CD4-positive, alpha-beta T cell treated with Interleukin-15 for 1 hour (primary cell): Measurements from ENCODE around the gene PRIM2.
"Not testable (repeated sequence)": the region's sequence is repeated elsewhere in the genome, so short reads cannot be mapped to it uniquely, and the experiment has no call there.

Experiments
- DNase-seq: peaks from one replicate; pipeline ENCODE4 v3.0.0-alpha.2; 2020

PRIM2 gene

DNA sequence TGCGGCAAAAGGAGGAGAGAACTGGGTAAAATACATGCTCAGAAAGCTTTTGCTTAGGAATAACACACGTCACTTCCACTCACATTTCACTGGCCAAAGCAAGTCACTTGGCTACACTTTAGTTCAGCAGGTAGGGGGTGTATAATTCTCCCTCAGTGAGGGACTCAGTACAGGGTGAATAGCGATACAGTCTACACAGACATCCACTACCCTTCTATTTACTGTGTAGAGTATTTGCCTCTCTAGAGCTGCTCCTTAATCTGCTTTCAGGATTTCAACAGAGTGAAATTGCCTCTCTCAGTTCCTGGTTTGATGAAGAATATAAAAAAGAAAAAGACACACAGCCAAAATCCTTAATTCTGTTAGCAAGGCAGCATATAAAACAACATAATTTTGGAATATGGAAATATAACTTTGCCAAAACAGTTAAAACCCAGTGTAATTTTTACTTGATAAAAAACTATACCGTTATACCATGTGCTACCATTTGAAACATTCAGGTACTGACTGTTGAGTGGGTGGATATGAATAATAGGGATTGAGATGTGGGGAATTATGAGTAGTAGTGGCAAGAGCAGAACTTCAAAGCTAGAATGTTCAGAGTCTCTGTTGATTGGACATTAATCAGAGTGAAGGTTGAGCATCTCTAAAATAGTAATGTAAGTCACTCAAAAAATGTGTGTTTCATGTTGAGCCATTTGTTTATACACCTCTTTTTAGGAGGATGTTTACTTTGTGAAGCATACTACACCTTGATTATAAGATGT lies 51.7 kb downstream of the PRIM2 start:
- not testable (repeated sequence) for DNase-seq

DNA sequence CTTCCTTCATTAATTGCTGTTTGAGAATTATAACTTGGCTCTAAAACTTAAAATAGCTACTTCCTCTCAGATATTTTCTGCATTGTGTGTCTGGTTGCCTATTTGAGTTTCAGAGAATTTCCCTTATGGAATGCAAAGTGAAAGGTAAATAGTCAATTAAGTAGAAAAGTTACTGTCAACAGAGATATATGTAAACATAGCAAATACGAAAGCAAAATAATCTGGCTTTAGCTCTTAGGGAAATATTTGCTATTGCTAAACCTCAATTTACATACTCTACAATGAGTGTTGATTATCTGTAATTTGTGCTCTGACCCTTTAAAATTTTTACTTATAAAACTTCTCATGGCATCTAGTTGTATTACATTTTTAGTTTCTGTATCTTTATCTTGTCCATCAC lies 54.3 kb downstream of the PRIM2 start:
- not testable (repeated sequence) for DNase-seq

DNA sequence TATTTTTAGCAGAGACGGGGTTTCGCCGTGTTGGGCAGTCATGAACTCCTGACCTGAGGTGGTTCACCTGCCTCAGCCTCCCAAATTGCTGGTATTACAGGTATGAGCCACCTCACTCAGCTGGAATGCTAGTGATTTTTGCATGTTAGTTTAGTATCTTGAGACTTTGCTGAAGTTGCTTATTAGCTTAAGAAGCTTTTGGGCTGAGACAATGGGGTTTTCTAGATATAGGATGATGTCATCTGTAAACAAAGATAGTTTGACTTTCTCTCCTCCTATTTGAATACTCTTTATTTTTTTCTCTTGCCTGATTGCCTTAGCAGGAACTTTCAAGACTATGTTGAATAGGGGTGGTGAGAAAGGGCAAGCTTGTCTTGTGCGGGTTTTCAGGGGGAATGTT lies 57.3 kb downstream of the PRIM2 start:
- DNase-seq = not testable (repeated sequence)

DNA sequence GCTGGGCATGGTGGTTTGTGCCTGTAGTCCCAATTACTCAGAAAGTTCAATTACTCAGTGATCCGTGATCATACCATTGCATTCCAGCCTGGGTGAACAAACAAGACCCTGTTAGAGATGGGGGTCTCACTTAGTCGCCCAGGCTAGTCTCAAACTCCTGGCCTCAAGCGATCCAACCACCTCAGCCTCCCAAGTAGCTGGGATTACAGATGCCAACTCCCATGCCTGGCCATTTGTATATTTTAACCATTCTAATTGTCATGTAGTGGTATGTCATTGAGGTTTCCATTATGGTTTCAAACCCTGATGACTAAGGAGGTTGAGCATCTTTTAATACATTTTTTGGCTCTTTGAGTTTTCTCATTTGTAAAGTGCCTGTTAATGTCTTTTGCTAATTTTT lies 58.7 kb downstream of the PRIM2 start:
- DNase-seq = not testable (repeated sequence)

DNA sequence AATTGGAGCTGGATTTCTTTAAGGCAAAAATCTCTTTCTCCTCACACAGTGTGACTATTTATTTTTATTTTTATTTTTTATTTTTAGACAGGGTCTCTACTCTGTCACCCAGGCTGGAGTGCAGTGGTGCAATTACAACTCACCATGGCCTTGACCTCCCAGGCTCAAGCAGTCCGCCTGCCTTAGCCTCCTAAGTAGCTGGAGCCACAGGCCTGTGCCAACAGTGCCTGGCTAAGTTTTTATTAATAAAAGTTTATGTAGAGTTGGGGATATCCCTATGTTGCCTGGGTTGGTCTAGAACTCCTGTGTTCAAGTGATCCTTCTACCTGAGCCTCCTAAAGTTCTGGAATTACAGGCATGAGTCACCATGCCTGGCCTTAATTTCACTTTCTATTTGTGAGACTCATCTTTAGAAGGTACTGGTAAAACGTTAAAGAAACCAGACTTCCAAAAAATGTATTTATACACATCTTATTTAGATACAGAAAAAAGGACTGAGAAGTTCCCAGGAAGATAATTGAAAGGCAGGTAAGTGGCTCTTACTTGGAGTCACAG lies 71.7 kb downstream of the PRIM2 start:
- not testable (repeated sequence) for DNase-seq

DNA sequence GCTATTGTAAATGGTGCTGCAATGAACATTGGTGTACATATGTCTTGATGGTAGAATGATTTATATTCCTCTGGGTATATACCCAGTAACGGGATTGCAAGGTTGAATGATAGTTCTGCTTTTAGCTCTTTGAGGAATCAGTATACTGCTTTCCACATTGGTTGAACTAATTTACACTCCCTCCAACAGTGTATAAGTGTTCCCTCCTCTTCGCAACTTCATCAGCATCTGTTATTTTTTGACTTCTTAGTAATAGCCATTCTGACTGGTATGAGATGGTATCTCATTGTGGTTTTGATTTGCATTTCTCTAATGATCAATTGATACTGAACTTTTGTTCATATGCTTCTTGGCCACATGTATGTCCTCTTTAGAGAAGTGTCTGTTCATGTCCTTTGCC lies 73.4 kb downstream of the PRIM2 start:
- DNase-seq = not testable (repeated sequence)

DNA sequence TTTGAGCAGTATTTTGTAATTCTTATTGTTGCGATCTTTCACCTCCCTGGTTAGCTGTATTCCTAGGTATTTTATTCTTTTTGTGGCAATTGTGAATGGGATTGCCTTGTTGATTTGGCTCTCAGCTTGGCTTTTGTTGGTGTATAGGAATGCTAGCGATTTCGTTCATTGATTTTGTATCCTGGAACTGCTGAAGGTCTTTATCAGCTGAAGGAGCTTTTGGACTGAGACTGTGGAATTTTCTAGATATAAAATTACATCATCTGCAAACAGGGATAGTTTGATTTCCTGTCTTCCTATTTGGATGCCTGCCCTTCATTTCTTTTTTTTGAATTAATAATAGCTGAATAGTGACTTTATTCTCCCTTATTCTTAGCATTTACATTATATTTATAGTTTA lies 74.6 kb downstream of the PRIM2 start:
- DNase-seq = not testable (repeated sequence)

DNA sequence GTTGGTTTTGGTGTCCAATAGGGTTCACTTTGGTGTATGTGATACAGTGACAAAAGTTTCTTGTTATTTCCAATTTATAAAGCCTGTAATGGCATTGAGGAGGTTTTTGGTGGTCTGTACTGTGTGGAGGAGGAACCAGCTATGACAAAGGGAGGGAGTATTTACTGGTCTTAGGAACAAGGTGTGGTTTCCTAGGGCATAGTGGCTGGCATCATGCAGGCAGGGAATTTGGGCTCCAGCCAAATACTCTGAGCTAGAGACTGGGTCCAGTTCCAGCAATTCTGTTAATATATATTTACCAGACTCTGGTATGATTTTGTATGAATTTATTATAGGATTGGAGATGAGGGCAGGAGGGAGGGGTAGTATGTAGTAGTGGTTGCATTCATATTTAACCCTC lies 101.9 kb downstream of the PRIM2 start:
- not testable (repeated sequence) for DNase-seq

DNA sequence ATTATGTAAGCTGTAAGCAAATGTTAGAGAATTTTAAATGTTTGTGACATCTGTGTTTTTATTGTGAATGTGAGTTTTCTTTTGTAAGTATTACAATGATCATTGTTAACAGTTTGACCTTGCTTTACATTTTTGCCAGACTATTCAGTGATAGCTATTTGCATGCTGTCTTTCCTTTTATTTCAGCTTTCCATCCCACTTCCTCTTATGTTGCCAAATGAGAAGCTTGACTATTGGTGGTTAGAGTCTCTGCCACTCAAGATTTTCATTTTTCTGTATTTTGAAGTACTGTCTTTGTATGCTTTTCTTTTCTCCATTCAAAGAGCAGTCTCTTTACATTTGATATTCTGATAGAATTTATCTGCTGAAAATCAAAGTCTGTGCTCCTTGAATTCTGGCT lies 104.1 kb downstream of the PRIM2 start:
- DNase-seq = no peak

DNA sequence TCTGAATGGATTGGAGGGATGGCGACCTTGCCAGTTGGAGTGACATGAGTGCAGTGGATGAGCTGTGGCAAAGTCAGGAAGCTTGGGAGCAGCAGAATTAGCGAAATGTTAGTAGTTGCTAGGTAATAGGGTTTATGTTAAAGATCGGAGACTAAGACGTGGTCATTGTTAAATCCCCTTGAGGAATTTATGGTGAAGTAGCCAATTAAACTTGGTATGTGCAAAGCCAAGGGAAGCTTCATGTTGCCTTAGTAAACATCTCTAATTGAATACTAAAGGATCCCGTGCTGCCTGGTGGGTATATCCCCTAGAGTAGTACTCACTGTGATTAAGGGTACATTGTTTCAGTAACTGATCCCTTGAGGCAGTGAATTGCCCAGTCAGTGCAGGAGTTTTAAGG lies 106.0 kb downstream of the PRIM2 start:
- no peak for DNase-seq

DNA sequence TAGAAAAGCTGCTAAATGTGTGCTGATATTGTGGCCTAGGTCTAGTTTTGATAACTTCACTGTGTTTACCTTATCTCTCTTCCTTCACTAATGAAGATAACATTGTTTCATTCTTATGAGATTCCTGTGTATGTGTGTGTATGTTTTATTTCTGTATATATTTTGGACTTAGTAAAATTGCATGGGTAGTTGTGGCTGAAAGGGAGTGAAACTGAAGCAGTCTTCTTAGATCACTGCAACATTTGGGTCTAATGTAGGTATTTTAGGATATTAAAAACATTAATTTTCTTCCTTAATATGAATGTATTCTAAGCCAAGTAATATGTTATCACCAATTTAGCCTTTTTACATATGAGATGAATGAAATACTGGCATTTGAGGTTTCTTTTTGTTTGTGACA lies 114.3 kb downstream of the PRIM2 start:
- DNase-seq = not testable (repeated sequence)

DNA sequence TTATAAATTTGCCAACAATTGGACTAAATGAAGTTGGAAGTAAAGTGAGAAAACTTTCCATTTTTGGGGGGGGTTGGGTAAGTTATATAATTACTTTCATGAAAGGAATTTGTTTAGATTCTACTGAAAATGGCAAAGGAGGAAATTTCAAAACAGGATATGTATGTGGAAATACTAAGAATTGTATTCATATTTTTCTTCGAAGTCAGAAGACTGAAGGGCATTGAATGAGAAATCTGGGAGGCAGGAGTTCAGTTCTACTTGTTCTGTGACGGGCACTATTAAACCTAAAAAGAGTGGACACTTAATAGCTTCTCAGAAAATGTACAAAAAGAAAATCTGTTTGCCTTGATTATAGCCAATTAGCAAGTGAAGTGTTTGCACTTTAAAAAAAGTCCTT lies 114.7 kb downstream of the PRIM2 start:
- no peak for DNase-seq

DNA sequence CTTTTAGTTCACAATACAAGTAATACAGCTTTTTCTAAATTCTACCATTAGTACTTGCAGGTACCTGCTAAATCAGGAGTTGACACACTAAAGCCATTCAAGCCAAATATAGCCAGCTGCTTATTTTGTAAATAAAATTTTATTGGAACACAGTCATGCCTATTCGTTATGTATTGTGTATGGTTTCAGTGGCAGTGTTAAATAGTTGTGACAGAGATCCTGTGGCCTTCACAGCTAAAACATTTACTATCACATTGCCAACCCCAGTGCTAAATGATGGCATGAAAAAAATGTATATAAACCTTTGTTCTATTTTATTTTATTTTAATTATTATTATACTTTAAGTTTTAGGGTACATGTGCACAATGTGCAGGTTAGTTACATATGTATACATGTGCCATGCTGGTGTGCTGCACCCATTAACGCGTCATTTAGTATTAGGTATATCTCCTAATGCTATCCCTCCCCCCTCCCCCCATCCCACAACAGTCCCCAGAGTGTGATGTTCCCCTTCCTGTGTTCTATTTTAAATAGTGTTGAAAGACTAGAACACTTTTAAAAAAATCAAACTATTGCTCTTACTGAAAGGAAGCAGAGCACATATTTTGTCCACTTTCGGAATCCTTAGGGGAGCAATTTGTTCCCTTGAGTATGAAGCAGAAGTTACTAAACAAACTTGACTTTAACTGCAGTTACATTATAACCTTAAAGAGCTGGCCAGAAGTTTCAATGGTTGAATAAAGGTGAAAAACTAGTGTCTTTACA lies 115.7 kb downstream of the PRIM2 start:
- no peak for DNase-seq

DNA sequence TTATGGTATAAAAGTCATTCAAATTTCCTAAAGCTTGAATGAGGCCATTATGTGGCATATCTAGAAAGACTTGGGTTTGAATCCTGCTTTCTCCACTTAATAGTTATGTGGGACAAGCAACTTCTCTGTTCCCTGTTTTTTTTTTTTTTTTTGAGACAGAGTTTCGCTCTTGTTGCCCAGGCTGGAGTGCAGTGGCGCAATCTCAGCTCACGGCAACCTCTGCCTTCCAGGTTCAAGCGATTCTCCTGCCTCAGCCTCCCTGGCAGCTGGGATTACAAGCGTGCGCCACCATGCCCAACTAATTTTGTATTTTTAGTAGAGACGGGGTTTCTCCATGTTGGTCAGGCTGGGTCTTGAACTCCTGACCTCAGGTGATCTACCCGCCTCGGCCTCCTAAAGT lies 116.4 kb downstream of the PRIM2 start:
- not testable (repeated sequence) for DNase-seq

DNA sequence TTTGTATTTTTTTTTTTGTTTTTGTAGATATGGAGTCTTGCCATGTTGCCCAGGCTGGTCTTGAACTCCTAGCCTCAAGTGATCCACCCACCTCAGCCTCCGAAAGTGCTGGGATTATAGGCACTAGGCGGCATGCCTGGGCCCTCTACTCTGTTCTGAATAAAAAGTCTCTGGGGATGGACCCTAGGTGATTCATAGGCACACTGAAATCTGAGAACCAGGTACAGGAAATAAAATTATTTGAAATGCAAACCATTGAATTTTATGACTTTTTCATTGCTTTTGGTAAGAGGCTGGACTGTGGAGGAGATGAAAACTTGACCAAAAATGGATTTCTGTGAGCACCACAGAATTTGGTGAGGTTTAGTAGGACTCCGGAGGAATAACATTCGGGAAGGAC lies 117.5 kb downstream of the PRIM2 start:
- no peak for DNase-seq

DNA sequence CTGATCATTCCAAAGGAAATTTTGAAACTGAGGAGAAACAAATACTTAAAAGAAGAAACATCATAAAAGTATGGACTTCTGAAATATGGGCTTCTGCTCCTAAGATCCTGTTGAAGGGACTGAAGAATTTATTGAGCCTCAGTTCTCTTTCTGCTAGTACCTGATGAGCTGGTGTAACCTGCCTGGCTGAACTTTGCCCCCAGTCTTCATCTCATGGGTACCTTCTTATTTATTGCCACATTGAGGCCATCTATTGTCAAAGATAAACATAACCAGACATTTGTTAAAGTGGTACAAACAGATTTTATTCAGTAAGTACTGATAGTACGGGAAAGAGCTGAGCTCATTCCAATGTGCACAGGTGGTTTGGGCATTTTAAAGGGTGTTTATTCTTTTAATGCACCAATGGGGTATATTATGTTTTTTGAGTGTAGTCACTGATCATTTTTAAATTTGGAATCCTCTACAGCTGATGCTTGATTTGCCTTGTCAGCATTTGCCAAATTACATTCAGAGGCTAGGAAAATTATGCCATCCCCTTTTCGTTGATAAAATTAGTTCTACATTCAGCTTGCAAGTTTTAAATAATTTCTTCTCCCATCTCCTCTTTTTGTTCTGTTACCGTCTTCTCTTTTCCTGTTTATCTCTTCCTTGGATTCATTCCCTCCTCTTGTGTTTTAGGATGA lies 118.2 kb downstream of the PRIM2 start:
- no peak for DNase-seq

DNA sequence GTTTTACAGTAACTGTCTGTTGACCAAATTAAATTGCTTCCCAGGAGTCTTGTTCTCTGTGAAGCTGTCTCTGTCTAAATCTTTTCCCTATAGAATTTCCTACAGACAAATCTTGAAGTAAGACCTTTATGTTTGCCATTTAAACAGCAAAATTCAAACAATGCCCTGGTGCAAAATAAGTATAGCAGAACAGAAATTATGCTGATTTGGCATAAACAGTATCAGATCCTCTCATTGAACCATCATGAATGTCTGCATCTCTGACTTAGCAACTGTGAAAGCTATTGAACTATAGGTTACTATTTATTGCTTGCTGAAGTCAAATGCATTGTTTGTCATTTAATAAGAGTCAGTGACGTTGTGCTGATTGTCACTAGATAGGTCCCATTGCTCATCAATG lies 123.3 kb downstream of the PRIM2 start:
- not testable (repeated sequence) for DNase-seq

DNA sequence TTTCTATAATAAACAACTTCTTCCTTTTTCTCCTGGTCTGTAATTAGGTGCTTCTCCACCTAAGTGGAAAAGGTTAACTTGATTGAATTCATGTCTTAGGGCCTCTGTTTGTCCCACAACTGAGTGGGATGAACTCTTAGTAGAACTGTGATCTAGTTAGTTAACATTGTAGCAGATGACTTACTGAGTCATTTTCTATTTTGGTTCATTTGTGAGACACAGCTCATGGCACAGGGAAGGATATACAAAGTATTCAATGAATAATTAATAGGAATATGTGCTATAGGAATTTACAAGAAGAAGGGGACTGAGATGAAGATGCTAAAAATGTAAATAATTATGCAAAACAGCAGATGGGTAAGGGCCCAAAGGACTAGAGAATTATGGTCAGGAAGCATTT lies 124.7 kb downstream of the PRIM2 start:
- not testable (repeated sequence) for DNase-seq

DNA sequence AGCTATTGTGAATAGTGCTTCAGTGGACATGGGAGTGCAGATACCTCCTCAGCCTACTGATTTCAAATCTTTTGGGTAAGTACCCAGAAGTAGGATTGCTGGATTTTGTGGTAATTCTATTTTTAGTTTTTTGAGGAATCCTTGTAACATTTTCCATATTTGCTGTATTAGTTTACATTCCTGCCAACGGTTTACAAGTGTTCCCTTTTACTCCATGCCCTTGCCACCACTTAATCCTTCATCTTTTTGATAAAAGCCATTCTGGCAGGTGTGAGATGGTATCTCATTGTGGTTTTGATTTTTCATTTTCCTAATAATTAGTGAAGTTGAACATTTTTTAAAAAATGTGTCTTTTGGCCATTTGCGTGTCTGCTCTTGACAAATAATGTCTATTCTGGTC lies 125.8 kb downstream of the PRIM2 start:
- not testable (repeated sequence) for DNase-seq

DNA sequence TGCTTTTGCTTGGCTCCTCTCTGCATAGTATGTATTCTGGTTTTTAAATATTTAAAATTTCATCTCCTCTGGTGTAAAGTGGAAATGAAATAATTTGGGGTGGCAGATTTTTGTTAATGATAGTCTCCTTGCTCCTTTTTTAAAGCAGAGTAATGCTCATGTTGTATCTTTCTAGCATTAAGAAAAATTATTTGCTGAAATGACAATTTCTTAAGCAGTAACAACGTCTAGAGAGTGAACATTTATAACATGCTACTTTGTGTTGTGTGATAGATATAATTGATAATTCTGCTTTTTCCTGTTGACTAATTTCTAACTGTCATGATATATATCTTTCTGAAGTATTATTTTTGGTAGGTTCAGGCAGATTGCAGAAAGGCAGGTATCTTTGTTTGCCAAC lies 127.4 kb downstream of the PRIM2 start:
- DNase-seq = not testable (repeated sequence)

DNA sequence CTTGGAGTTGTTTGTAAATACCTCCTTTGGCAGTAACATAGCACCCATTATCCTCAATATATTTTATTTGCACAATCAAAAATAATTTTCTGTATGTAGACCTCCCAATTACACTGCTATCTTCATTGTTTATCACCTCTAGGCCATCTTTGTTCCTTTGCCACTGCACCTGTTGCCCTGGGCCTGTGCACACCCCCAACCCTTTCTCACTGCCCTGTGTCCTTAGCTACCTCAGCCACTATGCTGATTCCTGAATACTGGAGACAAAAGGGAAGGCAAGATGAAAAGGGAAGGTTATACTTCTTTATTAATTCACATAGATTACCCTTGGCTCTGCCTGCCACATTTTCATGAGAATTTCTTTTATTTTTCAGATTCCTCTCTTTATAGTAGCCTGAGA lies 127.9 kb downstream of the PRIM2 start:
- DNase-seq = not testable (repeated sequence)

DNA sequence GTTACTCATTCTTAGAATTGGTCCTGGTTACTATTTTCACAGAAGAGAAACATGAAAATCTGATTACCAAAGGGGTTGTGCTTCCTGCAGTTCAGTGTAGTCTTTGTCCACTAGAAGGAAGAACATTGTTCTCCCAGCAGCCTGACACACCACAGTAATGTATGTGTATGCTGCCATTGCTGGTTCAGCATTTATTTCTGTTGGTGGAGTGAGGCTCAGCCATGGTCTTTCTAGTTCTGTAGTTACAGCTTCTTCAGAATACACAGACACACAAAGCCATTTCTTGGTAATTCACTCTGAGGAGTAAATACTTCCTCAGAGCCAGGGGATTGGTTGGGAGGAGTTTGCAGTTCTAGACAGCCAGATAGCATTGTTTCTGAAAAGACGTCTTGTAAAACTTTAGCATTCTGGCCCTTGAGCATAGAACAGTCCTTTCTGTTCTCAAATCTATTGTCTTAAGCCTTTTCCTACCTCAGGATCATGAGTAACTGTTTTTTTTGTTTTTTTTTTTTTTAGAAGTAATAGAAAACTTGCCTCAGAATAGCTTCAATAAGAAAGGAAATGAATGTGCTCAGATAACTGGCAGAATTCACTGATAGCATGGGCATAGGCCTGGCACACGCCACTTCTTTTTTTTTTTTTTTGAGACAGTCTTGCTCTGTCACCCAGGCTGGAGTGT lies 128.5 kb downstream of the PRIM2 start:
- not testable (repeated sequence) for DNase-seq
